ENCODE data around the gene RGL3. TPM values are rescaled to one million over a fixed set of nuclear protein-coding genes. Genes with fewer than 3 reads are reported as not detected.

Gene RGL3
- total and polyA plus RNA-seq, 9 of the 15 experiments (the other 6 are each of a cell fraction or from before 2014, with no cell fraction given), result 0.12 to 0.61 (median 0.32) TPM; not detected in 4

GRCh38 chr19:11446652-11447301, 27.7 kb upstream of the RGL3 start (continued):
- TF ChIP-seq, protein P1, sequence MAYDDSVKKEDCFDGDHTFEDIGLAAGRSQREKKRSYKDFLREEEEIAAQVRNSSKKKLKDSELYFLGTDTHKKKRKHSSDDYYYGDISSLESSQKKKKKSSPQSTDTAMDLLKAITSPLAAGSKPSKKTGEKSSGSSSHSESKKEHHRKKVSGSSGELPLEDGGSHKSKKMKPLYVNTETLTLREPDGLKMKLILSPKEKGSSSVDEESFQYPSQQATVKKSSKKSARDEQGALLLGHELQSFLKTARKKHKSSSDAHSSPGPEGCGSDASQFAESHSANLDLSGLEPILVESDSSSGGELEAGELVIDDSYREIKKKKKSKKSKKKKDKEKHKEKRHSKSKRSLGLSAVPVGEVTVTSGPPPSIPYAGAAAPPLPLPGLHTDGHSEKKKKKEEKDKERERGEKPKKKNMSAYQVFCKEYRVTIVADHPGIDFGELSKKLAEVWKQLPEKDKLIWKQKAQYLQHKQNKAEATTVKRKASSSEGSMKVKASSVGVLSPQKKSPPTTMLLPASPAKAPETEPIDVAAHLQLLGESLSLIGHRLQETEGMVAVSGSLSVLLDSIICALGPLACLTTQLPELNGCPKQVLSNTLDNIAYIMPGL (CRISPR knock-in tag; IDR thresholded peaks at IDR 0.05), result no peak
- TF ChIP-seq CREM (IDR thresholded peaks at IDR 0.05; ENCODE audit: low read depth), result 0 out of 2 replicates have a peak, but pooled peaks have one; percentile 25
- TF ChIP-seq, protein P2, sequence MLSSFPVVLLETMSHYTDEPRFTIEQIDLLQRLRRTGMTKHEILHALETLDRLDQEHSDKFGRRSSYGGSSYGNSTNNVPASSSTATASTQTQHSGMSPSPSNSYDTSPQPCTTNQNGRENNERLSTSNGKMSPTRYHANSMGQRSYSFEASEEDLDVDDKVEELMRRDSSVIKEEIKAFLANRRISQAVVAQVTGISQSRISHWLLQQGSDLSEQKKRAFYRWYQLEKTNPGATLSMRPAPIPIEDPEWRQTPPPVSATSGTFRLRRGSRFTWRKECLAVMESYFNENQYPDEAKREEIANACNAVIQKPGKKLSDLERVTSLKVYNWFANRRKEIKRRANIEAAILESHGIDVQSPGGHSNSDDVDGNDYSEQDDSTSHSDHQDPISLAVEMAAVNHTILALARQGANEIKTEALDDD (IDR thresholded peaks at IDR 0.05), result no peak
- TF ChIP-seq DEAF1 (CRISPR knock-in tag; IDR thresholded peaks at IDR 0.05), result peak; percentile 78
- peak; percentile 92 for TF ChIP-seq ARID2 (IDR thresholded peaks at IDR 0.05)
